B cell (primary cell): ENCODE results near the gene TSSC4. TPM values are rescaled to one million over a fixed set of nuclear protein-coding genes. Genes with fewer than 3 reads are reported as not detected.
A peak's percentile ranks its signal among the peaks of the same experiment; 100 is the strongest.

Source experiments
- ATAC-seq: fragments of 200-7000 bp; cut with Tn5 transposase; one replicate; pipeline ENCODE4 v1.10.0; 2021; ENCODE audit warnings: low read depth, mild to moderate bottlenecking, moderate number of reproducible peaks, moderate library complexity
- CTCF ChIA-PET: fragments of 350-600 bp; sonication (Branson Sonifier 250); formaldehyde crosslinking; loops from one replicate; lab custom pipeline; 2021; ENCODE audit warnings: antibody characterized with exemption, inconsistent platforms; lab: Charles Lee
- POLR2A ChIA-PET: fragments of 350-600 bp; sonication (Branson Sonifier 250); formaldehyde crosslinking; loops from one replicate; lab custom pipeline; 2021; ENCODE audit warnings: antibody characterized with exemption; lab: Charles Lee
- DNase-seq: peaks from one replicate; pipeline ENCODE4 v3.0.0; 2013
- H2AFZ ChIP-seq: 2 replicates; pipeline ENCODE4 v1.6.1; 2012; ENCODE audit warnings: mild to moderate bottlenecking, low read depth, low read length; ENCODE audit not compliant: insufficient read depth, poor library complexity, severe bottlenecking
- H3K27ac ChIP-seq, 2 donors: 1 replicate in 1 of 2; 2 replicates in 1 of 2; pipeline ENCODE4 v1.5.1; 2012 to 2013; ENCODE audit warnings: low read length in 2 of 2, mild to moderate bottlenecking in 2 of 2, moderate library complexity in 1 of 2
- H3K27me3 ChIP-seq, 4 experiments: fragments of 200-600 bp in 1 of 4; sonication (generic) in 1 of 4; replicated peaks in 1 of 4; 1 replicate in 2 of 4; 2 replicates in 2 of 4; pipeline versions ENCODE4 v1.6.1 to v1.7.0; 2013 to 2016; ENCODE audit warnings: low read length in 3 of 4, mild to moderate bottlenecking in 2 of 4, mixed read lengths in 1 of 4, moderate library complexity in 1 of 4; ENCODE audit not compliant: insufficient read depth in 4 of 4, control insufficient read depth in 3 of 4; ENCODE audit errors: control extremely low read depth in 1 of 4
- H3K36me3 ChIP-seq, 2 experiments: replicated peaks in 1 of 2; 1 replicate in 1 of 2; 2 replicates in 1 of 2; pipeline versions ENCODE4 v1.6.1 to v1.7.1; 2013; ENCODE audit warnings: low read length in 1 of 2; ENCODE audit not compliant: insufficient read depth in 2 of 2, control insufficient read depth in 1 of 2; ENCODE audit errors: control extremely low read depth in 1 of 2, extremely low read depth in 1 of 2
- H3K4me1 ChIP-seq, 2 donors: fragments of 200-600 bp in 1 of 2; sonication (generic) in 1 of 2; 1 replicate in 1 of 2; 2 replicates in 1 of 2; pipeline versions ENCODE4 v1.5.1 to v1.6.1; 2013 to 2017; ENCODE audit warnings: low read length in 2 of 2; ENCODE audit not compliant: control insufficient read depth in 2 of 2, insufficient read depth in 2 of 2
- H3K4me2 ChIP-seq: replicated peaks from 2 replicates; pipeline ENCODE3; 2012; ENCODE audit warnings: mild to moderate bottlenecking, low read depth, low read length; ENCODE audit not compliant: poor library complexity, severe bottlenecking
- H3K4me3 ChIP-seq, 5 experiments: fragments of 200-600 bp in 1 of 5; sonication (generic) in 1 of 5; 1 replicate in 3 of 5; 2 replicates in 2 of 5; pipeline versions ENCODE4 v1.5.1 to v1.7.0; 2011 to 2016; ENCODE audit warnings: low read length in 4 of 5, mild to moderate bottlenecking in 4 of 5, low read depth in 2 of 5, control low read depth in 1 of 5, moderate library complexity in 1 of 5; ENCODE audit not compliant: insufficient read depth in 1 of 5; ENCODE audit errors: control extremely low read depth in 1 of 5, extremely low read depth in 1 of 5
- H3K79me2 ChIP-seq: fragments of 200-600 bp; sonication (generic); one replicate; pipeline ENCODE4 v1.6.0; 2016; ENCODE audit warnings: low read length; ENCODE audit not compliant: control insufficient read depth, insufficient read depth
- H3K9ac ChIP-seq: fragments of 200-600 bp; sonication (generic); 2 replicates; pipeline ENCODE4 v1.6.1; 2017; ENCODE audit warnings: mild to moderate bottlenecking, low read length, moderate library complexity
- H3K9me3 ChIP-seq, 3 donors: one replicate each; pipeline versions ENCODE4 v1.6.1 to v1.7.1; 2013; ENCODE audit warnings: low read length in 2 of 3; ENCODE audit not compliant: control insufficient read depth in 2 of 3, insufficient read depth in 1 of 3; ENCODE audit errors: control extremely low read depth in 1 of 3
- H4K20me1 ChIP-seq: 2 replicates; pipeline ENCODE4 v1.6.0; 2012; ENCODE audit warnings: mild to moderate bottlenecking, low read length; ENCODE audit not compliant: insufficient read depth, control insufficient read depth, poor library complexity, severe bottlenecking
- H3K27ac Mint-ChIP-seq: one replicate; pipeline ENCODE4 v1.8.0; 2021; ENCODE audit warnings: mixed read lengths
- H3K27me3 Mint-ChIP-seq: one replicate; pipeline ENCODE4 v1.8.0; 2021; ENCODE audit warnings: mixed read lengths
- H3K4me1 Mint-ChIP-seq: one replicate; pipeline ENCODE4 v1.8.0; 2021; ENCODE audit warnings: mixed read lengths
- H3K4me3 Mint-ChIP-seq: one replicate; pipeline ENCODE4 v1.8.0; 2021; ENCODE audit warnings: mixed read lengths
- H3K9me3 Mint-ChIP-seq: one replicate; pipeline ENCODE4 v1.8.0; 2022; ENCODE audit warnings: mixed read lengths; ENCODE audit not compliant: insufficient read depth
- EZH2 ChIP-seq: IDR thresholded peaks from 2 replicates; pipeline ENCODE4 v1.6.1; 2012; ENCODE audit warnings: borderline replicate concordance, low read depth, mild to moderate bottlenecking, moderate library complexity, low read length; ENCODE audit not compliant: insufficient read depth, poor library complexity, severe bottlenecking
- WGBS: methylation state at CpG from one replicate; pipeline ENCODE4 v1.1.5; 2013; ENCODE audit warnings: missing lambda C conversion rate; ENCODE audit not compliant: insufficient coverage; 5-methylcytosine and 5-hydroxymethylcytosine counted together
- intact Hi-C: fragments of 100-400 bp; cut with micrococcal nuclease; formaldehyde crosslinking; loops from one replicate; pipeline ENCODE4 v1.10.0; 2022
- polyA plus RNA-seq: library from polyadenylated mRNA; depleted of rRNA; stranded (reverse); fragments of >200 nt; gene quantifications from 2 replicates; pipeline ENCODE4 v1.2.3, GENCODE V29; 2012
- total RNA-seq, 2 donors: library from RNA; stranded (reverse); fragments of 120-200 nt in 1 of 2; gene quantifications; 1 replicate in 1 of 2; 2 replicates in 1 of 2; pipeline versions ENCODE4 v1.2.3 to v1.2.4, GENCODE V29; 2013 to 2022
- TF ChIP-seq, protein P1 (sequence below): fragments of 200-600 bp; IDR thresholded peaks from one replicate; pipeline ENCODE4 v1.8.0; 2022; ENCODE audit warnings: antibody characterized with exemption, mild to moderate bottlenecking

Gene TSSC4
- total and polyA plus RNA-seq, 2 donors (not counting 1 experiment from before 2014, with no cell fraction given): 49.4 to 57.5 TPM

DNA sequence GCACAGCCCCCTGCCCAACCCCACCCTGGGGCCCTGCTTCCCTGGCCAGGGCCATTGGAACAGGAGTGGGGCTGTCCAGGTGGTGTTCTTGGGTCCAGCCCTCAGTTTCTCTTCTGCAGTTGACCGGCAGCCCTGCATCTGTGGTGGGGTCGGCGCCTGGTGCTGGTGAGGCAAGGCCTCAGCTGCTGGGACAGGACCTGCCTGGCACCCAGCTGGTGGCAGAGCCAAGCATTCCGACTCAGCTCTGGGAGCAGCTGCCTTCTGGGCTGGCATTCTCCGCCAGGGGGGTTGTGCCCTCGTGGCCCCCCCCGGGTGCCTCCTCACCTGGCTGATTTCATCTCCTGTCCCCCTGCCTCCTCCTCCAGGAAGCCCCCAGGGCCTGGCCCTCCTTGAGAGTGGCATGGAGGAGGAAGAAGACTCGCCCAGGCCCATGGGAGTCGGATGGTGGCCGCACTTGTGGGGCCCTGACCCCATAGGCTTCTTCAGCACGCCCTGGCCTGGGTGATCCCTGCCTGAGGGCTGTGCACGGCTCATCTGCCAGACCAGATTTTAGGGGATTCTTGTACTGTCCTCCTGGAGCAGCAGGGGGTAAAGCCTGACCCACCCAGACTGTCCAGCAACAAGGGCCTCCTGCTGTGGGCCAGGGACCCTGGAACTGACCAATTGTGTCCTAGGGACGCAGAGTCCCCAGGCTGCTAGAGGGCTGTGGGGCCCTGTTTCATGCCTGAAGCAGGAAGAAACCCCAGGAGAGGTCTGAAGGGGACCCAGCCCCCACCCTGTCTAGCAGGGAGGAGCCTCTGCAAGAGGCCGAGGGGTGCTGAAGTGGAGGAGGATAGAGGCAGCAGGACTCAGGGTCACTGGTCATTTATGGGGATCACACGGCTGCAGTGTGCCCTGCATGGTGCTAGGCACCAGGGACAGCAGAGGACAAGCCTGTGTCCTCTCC is 11.8 kb upstream of the TSSC4 start:
- Histone ChIP-seq H3K79me2 (peaks cover 82% of the 10 kb centered on the region), H4K20me1 (peaks cover 96% of the 10 kb centered on the region), H3K4me2 (peak overlapping the region; percentile 67), H3K4me3 (peak overlapping the region in 1 of 5 experiments; percentile 41), H3K4me1 (peaks cover 90 to 98% of the 10 kb centered on the region in 2 donors), H3K9me3 (no peaks in the 10 kb centered on the region), H3K27me3 (no peaks in the 10 kb centered on the region), H2AFZ (no peak overlapping the region), H3K27ac (peak overlapping the region in 1 of 2 donors; percentile 42), H3K9ac (peak overlapping the region; percentile 3), H3K36me3 (peaks cover 0 to 30% of the 10 kb centered on the region in 2 experiments)
- intact Hi-C loops: loop anchor here (5.0 kb wide), 2 partner anchors 536 to 604 kb away; partner anchors contain the start of genes LSP1 and NAP1L4
- Mint-ChIP-seq H3K4me1 (peaks cover 85% of the 10 kb centered on the region), H3K9me3 (no peaks in the 10 kb centered on the region), H3K4me3 (peak overlapping the region; percentile 74), H3K27me3 (no peaks in the 10 kb centered on the region), H3K27ac (peak overlapping the region; percentile 92)
- ATAC-seq: no peak
- WGBS: 63% methylated on average over 13 of the region's 15 CpGs
- ChIA-PET POLR2A (interaction anchor here (0.8 to 4.9 kb wide), 4 partner anchors 10 to 87 kb away, joined by 3 to 42 read pairs (median 15); partner anchors contain the start of genes C11orf21, CD81, TSPAN32 and TSSC4), CTCF (interaction anchor here (2.5 to 7.3 kb wide), 5 partner anchors 10 to 85 kb away, joined by 7 to 59 read pairs (median 13); partner anchors contain the start of genes C11orf21, CD81, TSPAN32 and TSSC4)
- TF ChIP-seq, protein P1, sequence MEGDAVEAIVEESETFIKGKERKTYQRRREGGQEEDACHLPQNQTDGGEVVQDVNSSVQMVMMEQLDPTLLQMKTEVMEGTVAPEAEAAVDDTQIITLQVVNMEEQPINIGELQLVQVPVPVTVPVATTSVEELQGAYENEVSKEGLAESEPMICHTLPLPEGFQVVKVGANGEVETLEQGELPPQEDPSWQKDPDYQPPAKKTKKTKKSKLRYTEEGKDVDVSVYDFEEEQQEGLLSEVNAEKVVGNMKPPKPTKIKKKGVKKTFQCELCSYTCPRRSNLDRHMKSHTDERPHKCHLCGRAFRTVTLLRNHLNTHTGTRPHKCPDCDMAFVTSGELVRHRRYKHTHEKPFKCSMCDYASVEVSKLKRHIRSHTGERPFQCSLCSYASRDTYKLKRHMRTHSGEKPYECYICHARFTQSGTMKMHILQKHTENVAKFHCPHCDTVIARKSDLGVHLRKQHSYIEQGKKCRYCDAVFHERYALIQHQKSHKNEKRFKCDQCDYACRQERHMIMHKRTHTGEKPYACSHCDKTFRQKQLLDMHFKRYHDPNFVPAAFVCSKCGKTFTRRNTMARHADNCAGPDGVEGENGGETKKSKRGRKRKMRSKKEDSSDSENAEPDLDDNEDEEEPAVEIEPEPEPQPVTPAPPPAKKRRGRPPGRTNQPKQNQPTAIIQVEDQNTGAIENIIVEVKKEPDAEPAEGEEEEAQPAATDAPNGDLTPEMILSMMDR: no peak
- TF ChIP-seq EZH2: no peak
- no peak for DNase-seq
